Stimulated activated naive CD8-positive, alpha-beta T cell treated with anti-CD3 and anti-CD28 coated beads, Interleukin-15, Interleukin-2, amounts not matched to agents 100 U/mL and 50 U/mL, for 24 hours (primary cell): Measurements from ENCODE around the gene LRRC40.
"Not testable (repeated sequence)": the region's sequence is repeated elsewhere in the genome, so short reads cannot be mapped to it uniquely, and the experiment has no call there.

Experiments
- ATAC-seq: fragments of 150-1000 bp; cut with Tn5 transposase; one replicate; pipeline ENCODE4 v1.10.0; 2021
- DNase-seq: peaks from one replicate; pipeline ENCODE4 v3.0.0; 2021

Gene LRRC40

DNA sequence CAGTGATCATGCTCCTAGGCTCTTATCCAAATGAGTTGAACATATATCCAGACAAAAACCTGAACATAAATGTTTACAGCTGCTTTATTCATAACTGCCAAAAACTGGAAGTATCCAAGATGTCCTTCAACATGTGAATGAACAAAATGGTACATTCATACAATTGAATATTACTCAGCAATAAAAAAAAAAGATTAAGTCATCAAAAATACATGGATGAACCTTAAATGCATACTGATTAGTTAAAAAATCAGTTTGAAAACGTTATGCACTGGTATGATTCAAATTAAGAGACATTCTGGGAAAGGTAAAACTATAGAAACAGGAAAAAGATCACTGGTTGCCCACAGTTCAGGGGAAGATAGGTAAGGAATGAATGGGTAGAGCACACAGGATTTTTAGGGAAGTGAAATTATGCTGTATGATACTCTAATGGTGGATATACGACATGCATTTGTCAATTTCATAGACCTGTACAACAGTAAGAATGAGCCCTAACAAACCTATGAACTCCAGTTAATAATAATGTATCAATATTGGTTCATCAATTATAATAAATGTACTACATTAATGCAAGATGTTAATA is 3.1 kb downstream of the LRRC40 start:
- no peak for ATAC-seq
- no peak for DNase-seq

DNA sequence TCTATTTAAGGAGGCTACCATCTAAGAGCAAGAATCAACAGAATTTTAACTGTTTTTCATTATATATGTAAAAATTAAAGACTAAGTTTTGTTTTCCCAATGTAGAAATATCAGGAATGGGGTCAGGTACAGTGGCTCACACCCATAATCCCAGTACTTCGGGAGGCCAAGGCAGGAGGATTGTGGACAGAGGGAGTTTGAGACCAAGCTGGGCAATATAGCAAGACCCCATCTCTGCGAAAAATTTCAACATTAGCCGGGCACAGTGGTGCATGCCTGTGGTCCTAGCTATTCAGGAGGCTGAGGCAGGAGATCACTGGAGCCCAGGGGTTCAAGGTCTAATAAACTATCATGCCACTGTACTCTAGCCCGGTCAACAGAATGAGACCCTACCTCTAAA is 5.3 kb downstream of the LRRC40 start:
- no peak for DNase-seq
- ATAC-seq: no peak

DNA sequence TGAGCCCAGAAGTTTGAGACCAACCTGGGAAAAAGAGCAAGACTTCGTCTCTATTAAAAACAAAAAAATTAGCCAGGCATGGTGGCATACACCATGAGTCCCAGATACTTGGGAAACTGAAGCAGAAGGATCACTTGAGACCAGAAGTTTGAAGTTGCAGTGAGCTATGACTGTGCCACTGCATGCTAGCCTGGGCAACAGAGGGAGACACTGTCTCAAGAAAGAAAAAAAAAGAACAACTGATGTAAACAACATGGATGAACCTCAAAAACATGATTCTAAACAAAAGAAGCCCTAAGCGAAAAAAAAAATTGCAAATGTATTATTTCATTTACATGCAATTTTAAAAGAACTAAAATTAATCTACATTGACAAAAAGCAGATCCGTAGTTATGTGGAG is 9.0 kb downstream of the LRRC40 start:
- ATAC-seq: no peak

DNA sequence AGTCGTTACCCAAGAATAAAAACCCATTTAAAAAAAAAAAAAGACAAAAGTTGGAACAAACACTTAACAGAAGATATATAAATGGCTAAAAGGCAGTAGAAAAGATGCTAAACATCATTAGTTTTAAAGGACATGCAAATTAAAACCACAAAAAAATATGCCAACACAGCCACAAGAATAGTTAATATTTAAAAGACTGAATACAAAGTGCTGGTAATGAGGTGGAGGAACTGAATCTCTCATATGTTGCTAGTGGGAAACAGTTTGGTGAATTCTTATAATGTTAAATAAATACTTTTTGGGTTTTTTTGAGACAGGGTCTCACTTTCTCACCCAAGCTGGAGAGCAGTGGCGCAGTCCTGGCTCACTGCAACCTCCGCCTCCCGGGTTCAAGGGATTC is 10.0 kb downstream of the LRRC40 start:
- DNase-seq (no peak), ATAC-seq (no peak)

More for the DNA sequence above, 9.0 kb downstream of the LRRC40 start:
- no peak for DNase-seq

DNA sequence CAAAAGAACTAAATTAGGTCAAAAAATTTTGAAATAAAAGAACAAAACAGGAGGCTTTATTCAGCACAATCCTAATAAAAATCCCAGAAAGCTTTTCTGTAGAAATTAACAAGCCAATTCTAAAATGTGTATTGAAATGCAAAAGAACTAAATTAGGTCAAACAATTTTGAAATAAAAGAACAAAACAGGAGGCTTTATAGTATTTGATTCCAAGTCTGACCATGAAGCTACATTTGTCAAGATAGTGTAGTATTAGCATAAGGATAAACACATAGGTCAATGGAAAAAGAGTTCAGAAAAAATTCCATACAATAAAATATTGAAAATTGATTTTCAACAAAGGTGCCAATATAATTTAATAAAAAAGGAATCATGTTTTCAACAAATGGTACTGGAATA is 10.8 kb downstream of the LRRC40 start:
- no peak for DNase-seq
- no peak for ATAC-seq

DNA sequence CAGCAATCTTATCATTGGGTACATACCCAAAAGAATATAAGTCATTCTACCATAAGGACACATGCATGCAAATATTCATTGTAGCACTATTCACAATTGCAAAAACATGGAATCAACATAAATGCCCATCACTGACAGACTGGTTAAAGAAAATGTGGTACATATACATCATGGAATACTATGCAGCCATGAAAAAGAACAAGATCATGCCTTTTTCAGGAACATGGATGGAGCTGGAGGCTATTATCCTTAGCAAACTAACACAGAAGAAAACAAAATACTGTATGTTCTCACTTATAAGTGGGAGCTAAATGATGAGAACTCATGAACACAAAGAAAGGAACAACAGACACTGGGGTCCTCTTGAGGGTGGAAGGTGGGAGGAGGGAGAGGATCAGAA is 12.9 kb downstream of the LRRC40 start:
- DNase-seq, ATAC-seq: not testable (repeated sequence)

DNA sequence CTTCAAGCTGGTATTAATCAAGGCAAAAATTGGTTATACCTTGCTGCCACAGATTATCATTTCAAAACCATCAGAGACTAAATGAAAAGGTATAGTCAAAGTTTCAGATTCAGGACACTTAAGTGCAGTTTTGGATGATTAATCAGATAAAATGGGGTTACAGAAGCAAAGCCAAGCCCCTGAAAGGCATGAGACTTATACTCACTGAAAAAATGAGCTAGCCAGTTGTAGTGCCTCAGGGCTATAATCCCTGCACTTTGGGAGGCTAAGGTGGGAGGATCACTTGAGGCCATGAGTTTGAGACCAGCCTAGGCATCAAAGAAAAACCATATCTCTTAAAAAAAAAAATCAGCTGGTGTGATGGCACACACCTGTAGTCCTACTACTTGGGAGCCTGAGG is 15.2 kb downstream of the LRRC40 start:
- DNase-seq: no peak
- ATAC-seq: no peak

DNA sequence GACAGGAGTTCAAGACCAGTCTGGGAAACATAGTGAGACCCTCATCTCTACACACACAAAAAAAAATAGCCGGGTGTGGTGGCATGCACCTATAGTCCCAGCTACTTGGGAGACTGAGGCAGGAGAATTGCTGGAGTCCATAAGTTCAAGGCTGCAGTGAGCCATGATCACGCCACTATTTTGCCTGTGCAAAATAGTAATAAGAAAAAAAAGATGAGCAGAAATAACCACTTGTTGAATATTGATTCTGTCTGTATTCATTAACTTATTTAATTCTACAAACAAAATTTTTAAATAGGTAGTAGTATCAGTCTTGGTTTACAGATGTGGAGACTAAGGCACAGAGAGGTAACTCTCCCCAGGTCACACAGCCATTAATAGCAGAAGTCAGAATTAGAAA is 16.9 kb downstream of the LRRC40 start:
- DNase-seq: no peak
- ATAC-seq: no peak

DNA sequence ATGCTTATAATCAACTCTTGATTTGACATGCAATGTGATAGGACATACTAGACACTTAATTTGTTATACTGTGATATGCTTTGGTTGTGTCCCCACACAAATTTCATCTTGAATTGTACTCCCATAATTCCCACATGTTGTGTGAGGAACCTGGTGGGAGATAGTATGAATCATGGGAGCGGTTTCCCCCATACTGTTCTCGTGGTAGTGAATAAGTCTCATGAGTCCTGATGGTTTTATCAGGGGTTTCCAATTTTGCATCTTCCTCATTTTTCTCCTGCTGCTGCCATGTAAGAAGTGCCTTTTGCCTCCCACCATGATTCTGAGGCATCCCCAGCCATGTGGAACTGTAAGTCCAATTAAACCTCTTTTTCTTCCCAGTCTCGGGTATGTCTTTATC is 20.2 kb downstream of the LRRC40 start:
- not testable (repeated sequence) for DNase-seq, ATAC-seq

DNA sequence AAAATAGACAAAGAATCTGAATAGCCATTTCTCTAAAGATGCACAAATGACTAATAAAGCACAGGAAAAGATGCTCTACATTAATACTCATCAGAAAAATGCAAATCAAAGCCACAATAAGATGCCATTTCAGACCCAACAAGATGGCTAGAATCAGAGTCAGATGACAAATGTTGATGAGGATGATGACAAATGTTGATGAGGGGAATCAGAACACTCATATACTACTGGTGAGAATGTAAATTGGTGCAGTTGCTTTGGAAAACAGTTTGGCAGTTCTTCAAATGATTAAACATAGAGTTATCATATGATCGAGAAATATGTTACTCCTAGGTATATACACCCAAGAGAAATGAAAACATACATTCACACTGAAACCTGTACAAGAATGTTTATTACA is 33.9 kb downstream of the LRRC40 start:
- no peak for DNase-seq
- no peak for ATAC-seq

DNA sequence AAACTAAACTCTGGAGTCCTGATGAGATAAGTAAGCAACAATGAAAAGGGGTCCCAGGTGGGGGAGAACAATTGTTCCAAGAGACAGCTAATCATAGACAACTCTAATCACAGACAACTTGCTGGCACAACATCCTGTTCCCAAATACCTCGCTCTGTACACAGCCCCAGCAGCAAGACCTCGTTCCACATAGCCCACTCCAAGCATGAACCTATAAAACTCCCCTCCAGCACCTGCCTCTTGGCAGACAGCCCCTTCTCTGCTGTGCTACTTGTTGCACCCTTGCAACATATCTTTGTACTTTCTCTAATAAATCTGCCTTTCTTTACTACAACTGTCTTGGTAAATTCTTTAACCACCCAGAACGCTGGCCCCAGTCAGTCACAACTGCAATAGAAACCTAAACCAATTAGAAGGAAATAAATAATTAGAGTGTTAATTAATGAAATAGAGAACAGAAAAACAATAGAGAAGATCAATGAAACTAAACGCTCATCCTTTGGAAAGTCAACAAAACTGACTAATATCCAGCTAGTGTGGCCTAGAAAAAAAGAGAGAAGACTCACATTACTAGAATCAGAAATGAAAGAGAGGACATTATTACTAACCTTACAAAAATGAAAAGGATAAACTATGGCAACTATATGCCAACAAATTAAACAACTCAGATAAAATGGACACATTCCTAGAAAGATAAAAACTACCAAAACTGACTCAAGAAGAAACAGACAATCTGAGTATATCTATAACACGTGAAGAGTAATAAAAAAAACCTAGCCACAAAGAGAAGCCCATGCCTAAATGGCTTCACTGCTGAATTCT is 36.1 kb downstream of the LRRC40 start:
- DNase-seq (no peak), ATAC-seq (no peak)

DNA sequence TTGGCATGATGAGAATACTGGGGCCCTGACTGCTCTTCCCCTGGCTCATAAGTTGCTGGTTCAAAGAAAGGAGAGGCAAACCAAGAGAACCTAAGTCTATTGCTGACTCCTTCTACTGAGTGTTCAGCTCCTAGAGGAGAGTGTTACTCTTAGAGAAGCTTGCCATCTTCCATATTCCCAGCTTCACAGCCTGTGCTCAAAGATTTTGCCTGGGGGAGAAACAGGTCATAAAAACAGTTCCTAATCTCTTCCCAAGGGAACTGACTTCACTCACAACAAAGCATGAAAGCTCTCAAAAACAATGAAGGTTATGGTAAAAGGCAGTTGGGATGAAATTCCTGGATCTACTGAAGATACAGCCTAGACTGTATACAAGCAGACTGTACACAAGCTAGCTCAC is 37.1 kb downstream of the LRRC40 start:
- DNase-seq (no peak), ATAC-seq (no peak)

DNA sequence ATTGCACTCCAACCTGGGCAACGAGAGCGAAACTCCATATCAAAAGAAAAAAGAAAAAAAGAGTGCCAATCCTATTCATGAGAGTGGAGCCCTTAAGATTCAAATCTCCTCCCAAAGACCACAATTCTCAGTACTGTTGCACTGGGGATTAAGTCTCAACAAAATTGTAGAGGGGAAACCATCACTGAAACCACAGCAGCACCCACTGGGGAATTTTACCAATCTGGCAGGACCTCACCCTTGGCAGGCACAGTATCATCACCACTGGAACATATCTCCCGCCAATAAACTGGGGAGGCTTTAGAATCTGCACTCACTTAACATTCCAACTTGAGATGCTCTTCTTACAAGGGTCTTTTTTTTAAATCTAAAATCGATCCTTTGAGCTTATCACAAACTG is 41.0 kb downstream of the LRRC40 start:
- ATAC-seq (no peak), DNase-seq (no peak)

DNA sequence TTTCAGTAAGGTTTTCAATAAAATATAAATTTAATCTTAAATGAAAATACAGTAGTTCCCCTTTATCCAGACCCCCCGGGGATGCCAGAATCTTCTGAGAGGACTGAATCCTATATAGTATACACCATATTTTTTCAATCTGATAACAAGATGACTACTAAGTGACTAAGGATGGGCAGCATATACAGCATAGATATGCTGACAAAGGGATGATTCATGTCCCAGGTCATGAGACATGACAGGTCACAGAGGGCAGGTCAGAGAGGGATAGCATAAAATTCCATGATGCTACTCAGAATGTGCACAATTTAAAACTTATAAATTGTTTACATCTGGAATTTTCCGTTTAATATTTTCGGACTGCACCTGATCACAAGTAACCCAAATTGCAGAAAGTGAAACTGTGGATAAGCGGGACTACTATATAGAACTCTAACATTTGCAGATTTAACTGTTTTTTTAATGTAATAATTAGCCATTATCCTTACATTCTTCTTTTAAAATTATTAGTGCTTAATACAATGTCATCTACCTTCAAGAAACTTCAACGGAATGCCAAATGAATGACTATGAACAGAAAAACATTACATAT is 48.8 kb downstream of the LRRC40 start:
- peak; percentile 95 for ATAC-seq
- DNase-seq: no peak

DNA sequence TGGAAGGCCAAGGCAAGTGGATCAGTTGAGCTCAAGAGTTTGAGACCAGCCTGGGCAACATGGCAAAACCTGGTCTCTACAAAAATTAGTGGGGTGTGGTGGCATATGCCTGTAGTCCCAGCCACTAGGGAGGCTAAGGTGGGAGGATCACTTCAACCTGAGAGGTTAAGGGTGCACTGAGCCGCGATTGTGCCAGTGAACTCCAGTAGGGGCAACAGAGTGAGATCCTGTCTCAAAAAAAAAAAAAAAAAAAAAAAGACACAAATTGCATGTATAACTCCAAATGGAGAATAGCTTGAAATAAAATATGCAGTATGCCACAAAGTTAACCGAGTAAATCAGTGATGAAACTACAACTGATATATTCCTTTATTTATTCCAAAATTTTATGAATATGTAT is 51.6 kb downstream of the LRRC40 start:
- ATAC-seq (no peak), DNase-seq (no peak)

DNA sequence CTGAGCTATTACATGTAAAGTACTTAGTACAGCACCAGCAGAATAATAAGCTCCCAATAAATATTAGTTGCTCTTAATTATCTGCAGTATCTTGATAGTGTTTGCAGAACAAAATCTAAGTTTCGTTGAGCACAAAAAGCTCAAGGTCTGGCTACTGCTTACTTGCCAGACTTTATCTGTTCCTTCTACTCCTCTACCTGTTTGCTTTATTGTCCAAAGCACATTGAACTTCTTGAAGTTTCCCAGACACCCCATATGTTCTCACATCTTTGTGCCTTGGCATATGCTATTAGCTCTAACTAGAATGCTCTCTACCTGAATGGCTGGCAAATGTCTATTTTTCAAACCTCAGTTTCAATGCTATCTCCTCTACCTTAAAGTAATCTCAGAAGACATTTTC is 54.9 kb downstream of the LRRC40 start:
- ATAC-seq (no peak), DNase-seq (no peak)

DNA sequence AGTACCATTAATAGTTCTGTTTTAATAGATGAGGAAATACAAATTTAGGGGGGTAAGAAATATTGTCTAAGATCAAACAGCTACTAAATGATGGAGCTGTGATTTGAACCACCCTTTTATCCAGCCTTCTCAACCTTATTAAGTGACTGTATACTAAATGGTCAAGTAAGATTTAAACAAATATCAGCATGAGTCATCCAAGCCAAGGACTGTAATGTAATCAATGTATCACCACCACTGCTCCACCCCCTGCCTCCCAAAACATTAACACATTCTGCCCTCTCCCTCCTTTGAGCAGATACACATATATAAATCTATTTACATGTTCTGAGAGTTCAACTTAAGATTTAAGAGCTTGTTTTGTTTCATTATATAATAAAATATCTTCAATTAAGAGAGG is 58.9 kb downstream of the LRRC40 start:
- ATAC-seq (no peak), DNase-seq (no peak)

DNA sequence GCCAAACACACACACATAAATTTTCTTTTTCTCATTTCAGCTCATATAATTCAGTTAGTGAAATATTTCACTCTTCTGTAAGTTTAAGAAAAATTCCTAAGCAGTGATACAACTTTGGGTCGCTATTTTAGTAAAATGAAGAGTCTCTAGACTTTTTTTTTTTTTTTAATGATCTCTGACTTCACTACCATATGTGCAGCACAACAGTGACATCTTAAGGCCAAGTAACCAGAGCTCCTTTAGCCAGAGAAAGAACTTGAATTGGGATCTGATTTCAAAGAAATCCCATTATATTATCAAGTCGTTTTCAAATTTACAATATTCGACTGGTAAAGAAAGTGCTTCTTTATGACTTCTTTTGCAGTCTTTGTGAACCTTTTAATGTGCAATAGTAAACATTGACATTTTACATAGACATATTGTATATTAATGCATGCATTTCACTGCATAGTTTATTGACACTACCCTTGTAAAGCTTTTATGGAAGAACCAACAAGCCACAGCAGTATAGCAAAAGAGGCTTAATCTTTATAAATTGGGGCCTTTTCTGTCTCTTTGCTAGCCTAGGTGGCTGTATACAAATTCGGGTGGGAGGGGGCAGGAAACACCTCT is 62.2 kb downstream of the LRRC40 start:
- ATAC-seq: no peak
- DNase-seq: no peak

DNA sequence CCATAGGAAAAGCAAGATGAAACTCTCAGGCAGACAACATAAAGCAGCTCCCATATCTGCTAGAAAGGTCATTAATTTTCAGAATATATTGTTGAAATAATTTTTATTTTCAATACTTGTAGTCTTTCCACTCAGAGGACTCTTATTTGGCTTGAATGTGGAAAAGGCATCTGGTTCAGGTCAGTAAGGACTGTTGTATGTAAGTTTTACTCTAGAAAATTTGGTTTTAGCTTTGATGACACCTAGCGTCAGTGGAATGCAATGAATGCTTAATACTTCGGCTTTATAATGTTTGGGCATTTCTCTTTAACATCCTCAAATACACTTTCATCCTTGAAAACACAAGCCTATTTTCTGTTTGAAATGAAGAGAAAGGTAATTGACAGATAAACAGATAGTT is 63.3 kb downstream of the LRRC40 start:
- no peak for DNase-seq

DNA sequence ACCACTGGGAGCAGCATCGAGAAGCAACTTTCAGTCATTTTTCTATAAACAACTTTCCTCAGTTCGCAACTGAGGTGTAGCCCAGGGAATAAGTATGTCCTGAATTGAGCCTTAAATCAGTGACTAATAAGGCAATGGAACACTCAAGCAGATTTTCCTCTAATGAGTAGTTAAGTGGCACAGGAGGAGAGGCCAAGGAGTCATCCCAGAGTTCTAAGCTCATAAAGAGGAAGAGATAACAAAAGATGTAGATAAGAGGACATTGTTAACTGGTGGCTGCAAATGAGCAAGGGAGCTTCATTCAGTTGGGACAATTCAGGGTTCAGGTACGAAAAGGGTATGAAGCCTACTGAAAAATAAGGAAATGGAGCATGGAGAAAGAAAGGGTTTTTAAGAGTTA is 64.5 kb downstream of the LRRC40 start:
- no peak for ATAC-seq
- DNase-seq: no peak

More for the DNA sequence above, 63.3 kb downstream of the LRRC40 start:
- ATAC-seq: no peak

DNA sequence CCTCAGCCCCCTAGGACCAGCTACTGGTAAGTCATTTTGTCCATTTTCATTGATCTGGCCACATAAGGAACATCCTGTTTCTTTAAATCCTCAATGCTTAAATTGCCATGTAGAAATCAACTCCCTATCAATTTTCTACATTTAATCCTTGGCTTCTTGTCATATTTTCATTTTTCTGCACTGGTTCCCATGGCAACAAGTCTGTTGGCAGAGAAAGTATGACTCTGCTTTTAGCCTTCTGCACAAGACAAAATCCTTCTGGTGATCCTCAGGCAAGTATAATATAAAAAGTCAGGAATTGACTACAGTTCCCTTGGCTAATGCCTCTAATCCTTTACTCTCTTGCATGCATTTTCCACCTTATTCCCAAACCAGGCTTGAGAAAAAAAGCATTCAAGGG is 65.0 kb downstream of the LRRC40 start:
- DNase-seq: no peak
- ATAC-seq: no peak

DNA sequence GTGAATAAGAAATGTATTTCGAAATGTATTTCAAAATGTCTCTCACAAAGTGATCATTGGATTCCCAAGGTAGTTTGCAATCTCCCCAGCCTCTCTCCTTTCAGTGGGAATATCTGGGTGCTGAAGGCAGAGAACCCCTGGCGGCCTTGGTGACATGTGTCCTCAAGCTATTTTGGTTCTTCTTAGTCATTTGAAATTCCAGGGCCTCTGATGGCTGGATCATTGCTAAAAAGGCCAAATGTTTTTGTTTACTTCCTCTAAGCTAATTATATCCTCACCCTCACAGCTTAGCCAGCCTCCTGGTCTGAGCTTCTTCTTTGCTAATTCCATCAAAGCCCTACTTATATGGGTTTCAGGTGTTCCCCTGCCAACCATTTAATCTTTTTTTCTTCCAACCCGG is 71.2 kb downstream of the LRRC40 start:
- no peak for DNase-seq
- ATAC-seq: no peak

DNA sequence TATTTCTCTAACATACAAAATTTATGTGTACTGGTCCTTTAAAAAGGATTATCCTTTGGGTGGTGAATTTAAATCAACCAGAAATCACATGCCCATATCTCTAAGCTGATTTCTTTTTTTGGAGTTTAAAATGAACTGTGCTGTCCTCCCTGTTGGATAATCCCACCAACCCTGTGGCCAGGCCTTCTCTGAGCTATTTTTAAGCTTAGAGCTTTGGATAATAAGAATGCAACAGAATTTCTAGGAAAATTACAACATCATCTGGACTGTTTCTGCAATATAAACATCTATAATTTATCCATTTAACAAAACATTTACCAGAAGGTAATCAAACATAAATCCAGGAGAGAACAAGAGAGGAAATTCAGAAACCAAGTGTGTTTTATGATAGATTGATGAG is 88.3 kb downstream of the LRRC40 start:
- ATAC-seq (no peak), DNase-seq (no peak)
